H1 (cell line): ENCODE data around the gene MECR. TPM values are rescaled to one million over a fixed set of nuclear protein-coding genes. Genes with fewer than 3 reads are reported as not detected.

Experiments used
- CTCF ChIA-PET: fragments of 300-600 bp; sonication (Branson Sonifier 250); formaldehyde crosslinking; loops from one replicate; lab custom pipeline; 2021; ENCODE audit not compliant: partially characterized antibody; lab: Charles Lee
- POLR2A ChIA-PET: fragments of 300-600 bp; sonication (Branson Sonifier 250); formaldehyde crosslinking; loops from one replicate; lab custom pipeline; 2021; ENCODE audit warnings: inconsistent platforms; ENCODE audit not compliant: partially characterized antibody; lab: Charles Lee
- DNase-seq, 2 experiments: peaks; one replicate each; pipeline versions ENCODE4 v3.0.0 to v3.0.0-alpha.2; 2010 to 2022; ENCODE audit warnings: low spot score in 2 of 2, low read depth in 1 of 2, mixed read lengths in 1 of 2
- FAIRE-seq: peaks from 2 replicates; lab custom pipeline; 2011; peaks lifted over from hg19 to GRCh38; lab: Jason Lieb, UNC
- H2AFZ ChIP-seq: 2 replicates; pipeline ENCODE4 v1.8.1; 2012; ENCODE audit warnings: low read length, inconsistent platforms
- H2AK5ac ChIP-seq: 2 replicates; pipeline ENCODE4 v1.6.1; 2013; ENCODE audit warnings: low read depth, low read length
- H2BK120ac ChIP-seq: replicated peaks from 2 replicates; pipeline ENCODE3; 2013; ENCODE audit warnings: low read depth, low read length, inconsistent platforms
- H2BK12ac ChIP-seq: 2 replicates; pipeline ENCODE4 v1.6.1; 2013; ENCODE audit warnings: low read depth, low read length
- H2BK15ac ChIP-seq: 2 replicates; pipeline ENCODE4 v1.6.1; 2013; ENCODE audit warnings: low read length
- H2BK20ac ChIP-seq: 2 replicates; pipeline ENCODE4 v1.6.1; 2013; ENCODE audit warnings: low read length
- H2BK5ac ChIP-seq: 2 replicates; pipeline ENCODE4 v1.6.1; 2013; ENCODE audit warnings: low read depth, low read length
- H3K14ac ChIP-seq: 2 replicates; pipeline ENCODE4 v1.6.1; 2013; ENCODE audit warnings: inconsistent platforms; ENCODE audit not compliant: insufficient read length
- H3K18ac ChIP-seq: 2 replicates; pipeline ENCODE4 v1.6.1; 2013; ENCODE audit warnings: low read length; ENCODE audit errors: extremely low read depth
- H3K23ac ChIP-seq: 2 replicates; pipeline ENCODE4 v1.6.1; 2013; ENCODE audit warnings: inconsistent platforms; ENCODE audit not compliant: insufficient read length
- H3K23me2 ChIP-seq: 2 replicates; pipeline ENCODE4 v1.6.1; 2013; ENCODE audit warnings: low read depth, low read length
- H3K27ac ChIP-seq: 2 replicates; pipeline ENCODE4 v1.6.1; 2011; ENCODE audit warnings: low read depth, low read length, inconsistent platforms
- H3K27me3 ChIP-seq, 4 experiments: replicated peaks in 1 of 4; 1 replicate in 1 of 4; 2 replicates in 3 of 4; pipeline versions ENCODE4 v1.6.1 to v1.8.1; 2011 to 2013; ENCODE audit warnings: low read length in 3 of 4, mild to moderate bottlenecking in 3 of 4, inconsistent platforms in 2 of 4, mixed read lengths in 2 of 4, moderate library complexity in 1 of 4; ENCODE audit not compliant: control insufficient read depth in 3 of 4, insufficient read depth in 3 of 4; ENCODE audit errors: extremely low read depth in 1 of 4
- H3K36me3 ChIP-seq, 4 experiments: 2 replicates each; pipeline versions ENCODE4 v1.6.1 to v1.8.1; 2011 to 2013; ENCODE audit warnings: mild to moderate bottlenecking in 4 of 4, low read length in 3 of 4, moderate library complexity in 2 of 4, control low read depth in 1 of 4, inconsistent platforms in 1 of 4; ENCODE audit not compliant: insufficient read depth in 4 of 4, control insufficient read depth in 2 of 4
- H3K4ac ChIP-seq: replicated peaks from 2 replicates; pipeline ENCODE3; 2013; ENCODE audit warnings: low read length, low read depth, mixed read lengths, inconsistent platforms; ENCODE audit not compliant: insufficient read length
- H3K4me1 ChIP-seq, 4 experiments: replicated peaks in 1 of 4; 1 replicate in 1 of 4; 2 replicates in 3 of 4; pipeline versions ENCODE4 v1.6.1 to v1.8.1; 2011 to 2013; ENCODE audit warnings: low read length in 3 of 4, inconsistent platforms in 2 of 4, mixed read lengths in 1 of 4; ENCODE audit not compliant: insufficient read depth in 4 of 4, control insufficient read depth in 3 of 4
- H3K4me2 ChIP-seq, 2 experiments: 2 replicates each; pipeline versions ENCODE4 v1.6.1 to v1.8.1; 2011 to 2013; ENCODE audit warnings: low read depth in 2 of 2, low read length in 2 of 2, control low read depth in 1 of 2, inconsistent platforms in 1 of 2, mild to moderate bottlenecking in 1 of 2; ENCODE audit not compliant: insufficient read depth in 1 of 2
- H3K4me3 ChIP-seq, 4 experiments: fragments of 200-600, 300-600 bp in 1 of 4; sonication (generic), shearing (Covaris generic), sonication (Bioruptor Twin) in 1 of 4; 2 replicates each; pipeline versions ENCODE4 v1.5.1 to v1.8.1; 2011 to 2016; ENCODE audit warnings: low read length in 4 of 4, low read depth in 3 of 4, control low read depth in 2 of 4, inconsistent platforms in 2 of 4, mild to moderate bottlenecking in 2 of 4, mixed read lengths in 1 of 4, moderate library complexity in 1 of 4; ENCODE audit not compliant: insufficient read depth in 2 of 4; ENCODE audit errors: extremely low read depth in 1 of 4
- H3K56ac ChIP-seq: replicated peaks from 2 replicates; pipeline ENCODE3; 2013; ENCODE audit warnings: low read depth, mild to moderate bottlenecking, mixed read lengths, low read length, inconsistent platforms; ENCODE audit not compliant: insufficient read length
- H3K79me1 ChIP-seq: 2 replicates; pipeline ENCODE4 v1.6.1; 2013; ENCODE audit warnings: low read depth, low read length, control low read depth
- H3K79me2 ChIP-seq, 2 experiments: 2 replicates each; pipeline versions ENCODE4 v1.6.1 to v1.8.1; 2012 to 2013; ENCODE audit warnings: low read length in 2 of 2, mild to moderate bottlenecking in 2 of 2, inconsistent platforms in 1 of 2; ENCODE audit not compliant: insufficient read depth in 2 of 2, control insufficient read depth in 1 of 2
- H3K9ac ChIP-seq, 4 experiments: replicated peaks in 1 of 4; 1 replicate in 1 of 4; 2 replicates in 3 of 4; pipeline versions ENCODE4 v1.6.1 to v1.8.1; 2011 to 2013; ENCODE audit warnings: low read depth in 3 of 4, low read length in 3 of 4, control low read depth in 2 of 4, mild to moderate bottlenecking in 2 of 4, moderate library complexity in 2 of 4, inconsistent platforms in 1 of 4; ENCODE audit errors: extremely low read depth in 1 of 4
- H3K9me3 ChIP-seq, 2 experiments: 2 replicates each; pipeline versions ENCODE4 v1.6.1 to v1.8.1; 2012 to 2013; ENCODE audit warnings: mild to moderate bottlenecking in 2 of 2, moderate library complexity in 2 of 2, control low read depth in 1 of 2, inconsistent platforms in 1 of 2, low read depth in 1 of 2, low read length in 1 of 2, mixed read lengths in 1 of 2; ENCODE audit not compliant: insufficient read depth in 2 of 2
- H4K20me1 ChIP-seq, 2 experiments: replicated peaks in 1 of 2; 2 replicates each; pipeline versions ENCODE3 to v1.8.1; 2011 to 2013; ENCODE audit warnings: inconsistent platforms in 2 of 2, low read length in 2 of 2, mild to moderate bottlenecking in 1 of 2; ENCODE audit not compliant: insufficient read depth in 2 of 2, control insufficient read depth in 1 of 2
- H4K5ac ChIP-seq: 2 replicates; pipeline ENCODE4 v1.6.1; 2013; ENCODE audit warnings: low read length, low read depth, mixed read lengths, inconsistent platforms; ENCODE audit not compliant: insufficient read length
- H4K8ac ChIP-seq: 2 replicates; pipeline ENCODE4 v1.8.0; 2013; ENCODE audit warnings: mild to moderate bottlenecking, moderate library complexity, low read length, inconsistent platforms; ENCODE audit not compliant: insufficient read depth; ENCODE audit errors: extremely low read depth
- H4K91ac ChIP-seq: replicated peaks from 2 replicates; pipeline ENCODE3; 2013; ENCODE audit warnings: low read length, mixed read lengths, inconsistent platforms; ENCODE audit not compliant: insufficient read length
- CBX8 ChIP-seq: fragments of 300-800, 300-1000 bp; sonication (generic); IDR thresholded peaks from 2 replicates; pipeline ENCODE4 v1.7.1; 2016; ENCODE audit warnings: low read depth, low read length, borderline replicate concordance
- CEBPB ChIP-seq: IDR thresholded peaks from 2 replicates; pipeline ENCODE4 v1.6.1; 2012; ENCODE audit warnings: low read depth, low read length
- CHD1 ChIP-seq: IDR thresholded peaks from 2 replicates; pipeline ENCODE4 v1.6.1; 2012; ENCODE audit warnings: low read depth, low read length, improper control_type of control experiment
- KDM5A ChIP-seq: fragments of 200-600 bp; IDR thresholded peaks from 2 replicates; pipeline ENCODE4 v1.7.1; 2012; ENCODE audit warnings: mild to moderate bottlenecking, low read length, inconsistent platforms, mixed read lengths
- MAFK ChIP-seq: IDR thresholded peaks from 2 replicates; pipeline ENCODE4 v1.6.1; 2012; ENCODE audit warnings: low read depth, mild to moderate bottlenecking, improper control_type of control experiment, low read length
- POLR2AphosphoS5 ChIP-seq: IDR thresholded peaks from 2 replicates; pipeline ENCODE4 v1.6.1; 2011; ENCODE audit warnings: low read depth, low read length
- RXRA ChIP-seq: IDR thresholded peaks from 2 replicates; pipeline ENCODE4 v1.6.1; 2011; ENCODE audit warnings: low read depth, mild to moderate bottlenecking, low read length, moderate library complexity; ENCODE audit not compliant: insufficient read depth
- SP1 ChIP-seq: IDR thresholded peaks from 2 replicates; pipeline ENCODE4 v1.6.1; 2011; ENCODE audit warnings: low read depth, low read length
- SP2 ChIP-seq: IDR thresholded peaks from 2 replicates; pipeline ENCODE4 v1.6.1; 2012; ENCODE audit warnings: mild to moderate bottlenecking, low read length, inconsistent platforms
- TCF12 ChIP-seq: IDR thresholded peaks from 2 replicates; pipeline ENCODE4 v1.6.1; 2011; ENCODE audit warnings: low read depth, mild to moderate bottlenecking, low read length
- USF2 ChIP-seq: IDR thresholded peaks from 2 replicates; pipeline ENCODE4 v1.6.1; 2011; ENCODE audit warnings: low read length, improper control_type of control experiment
- YY1 ChIP-seq: IDR thresholded peaks from 2 replicates; pipeline ENCODE4 v1.6.1; 2011; ENCODE audit warnings: low read depth, mild to moderate bottlenecking, low read length
- WGBS, 2 experiments: shearing (Covaris generic) in 1 of 2; methylation state at CpG; one replicate each; pipeline versions ENCODE4 v1.1.6 to v1.1.7; 2013 to 2015; ENCODE audit warnings: low lambda C conversion rate in 2 of 2, mixed read lengths in 2 of 2, inconsistent platforms in 1 of 2, low coverage in 1 of 2, missing lambda C conversion rate in 1 of 2; ENCODE audit not compliant: insufficient replicate concordance in 2 of 2, insufficient coverage in 1 of 2, insufficient read length in 1 of 2; ENCODE audit errors: extremely low coverage in 1 of 2, missing lambda C conversion rate in 1 of 2; 5-methylcytosine and 5-hydroxymethylcytosine counted together
- polyA plus RNA-seq, 7 experiments: library from polyadenylated mRNA; depleted of rRNA in 3 of 7; stranded (reverse) in 5 of 7; unstranded in 2 of 7; fragments of >200 nt in 5 of 7; fragments of 200-250 nt in 2 of 7; gene quantifications; 1 replicate in 5 of 7; 2 replicates in 1 of 7; 4 replicates in 1 of 7; pipeline versions ENCODE4 v1.2.1 to v1.2.3, GENCODE V29; 2011 to 2013; ENCODE audit warnings: missing spikeins in 2 of 7, mixed read lengths in 2 of 7
- total RNA-seq: library from RNA; stranded (reverse); fragmentation: NEBNext Ultra II Directional; extraction: Animal tissue kit (Norgen Biotek cat#: 25700); gene quantifications from 2 replicates; pipeline ENCODE4 v1.2.1, GENCODE V29; 2021
- TF ChIP-seq, protein P1 (sequence below): IDR thresholded peaks from 2 replicates; pipeline ENCODE4 v1.6.1; 2012; ENCODE audit warnings: inconsistent platforms

Gene MECR
- total and polyA plus RNA-seq, 2 of the 8 experiments (the other 6 are each of a cell fraction or from before 2014, with no cell fraction given): 24.2 to 24.4 TPM

GRCh38 chr1:29279951-29280391, 49.2 kb upstream of the MECR start:
- Histone ChIP-seq H3K4me3 (no peak overlapping the region), H2AFZ (no peak overlapping the region), H2BK120ac (no peak overlapping the region), H3K27ac (no peak overlapping the region), H3K4ac (no peak overlapping the region), H2BK12ac (no peak overlapping the region), H3K36me3 (peaks cover 0 to 7% (median 0%) of the 10 kb centered on the region in 4 experiments; a peak in 1 of 8 replicates), H4K8ac (peak overlapping the region; percentile 65; the same call in 1 of the 2 replicates), H3K14ac (no peak overlapping the region), H3K9me3 (no peaks in the 10 kb centered on the region), H3K27me3 (no peaks in the 10 kb centered on the region), H3K56ac (no peak overlapping the region), H3K9ac (no peak overlapping the region; a peak in 1 of 7 replicates), H3K18ac (no peak overlapping the region), H2BK5ac (no peak overlapping the region; the same call in 1 of the 2 replicates), H3K23ac (no peak overlapping the region), H4K91ac (no peak overlapping the region), H3K79me1 (peaks cover 4% of the 10 kb centered on the region; the same call in 1 of the 2 replicates), H3K4me1 (peaks cover 0 to 16% (median 12%) of the 10 kb centered on the region in 4 experiments; a peak in 6 of 7 replicates), H2BK20ac (no peak overlapping the region), H3K79me2 (no peaks in the 10 kb centered on the region), H3K4me2 (no peak overlapping the region), H2BK15ac (no peak overlapping the region), H4K5ac (no peak overlapping the region), H3K23me2 (peaks cover 4% of the 10 kb centered on the region), H2AK5ac (no peak overlapping the region), H4K20me1 (no peaks in the 10 kb centered on the region)
- ChIA-PET POLR2A (interaction anchor here (1.3 kb wide), 1 partner anchor 23 kb away, joined by 4 read pairs; no protein-coding TSS in a partner anchor), CTCF (no interaction called here)
- TF ChIP-seq USF2: no peak
- TF ChIP-seq YY1: no peak
- no peak for TF ChIP-seq RXRA
- TF ChIP-seq TCF12: no peak
- TF ChIP-seq POLR2AphosphoS5: no peak
- TF ChIP-seq, protein P1, sequence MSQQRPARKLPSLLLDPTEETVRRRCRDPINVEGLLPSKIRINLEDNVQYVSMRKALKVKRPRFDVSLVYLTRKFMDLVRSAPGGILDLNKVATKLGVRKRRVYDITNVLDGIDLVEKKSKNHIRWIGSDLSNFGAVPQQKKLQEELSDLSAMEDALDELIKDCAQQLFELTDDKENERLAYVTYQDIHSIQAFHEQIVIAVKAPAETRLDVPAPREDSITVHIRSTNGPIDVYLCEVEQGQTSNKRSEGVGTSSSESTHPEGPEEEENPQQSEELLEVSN: no peak
- TF ChIP-seq SP2: no peak
- TF ChIP-seq KDM5A: no peak
- TF ChIP-seq CBX8: no peak
- no peak for TF ChIP-seq CHD1
- TF ChIP-seq MAFK: no peak
- no peak for TF ChIP-seq SP1
- TF ChIP-seq CEBPB: no peak
- 95% methylated on average over 11 of the region's 11 CpGs; no CpG with 5 or more reads in 1 of the 2 experiments for WGBS, 2 experiments
- FAIRE-seq: no peak
- no peak for DNase-seq
